Measurements from ENCODE around the gene PPARD.
A peak's percentile ranks its signal among the peaks of the same experiment; 100 is the strongest.

PPARD gene

DNA sequence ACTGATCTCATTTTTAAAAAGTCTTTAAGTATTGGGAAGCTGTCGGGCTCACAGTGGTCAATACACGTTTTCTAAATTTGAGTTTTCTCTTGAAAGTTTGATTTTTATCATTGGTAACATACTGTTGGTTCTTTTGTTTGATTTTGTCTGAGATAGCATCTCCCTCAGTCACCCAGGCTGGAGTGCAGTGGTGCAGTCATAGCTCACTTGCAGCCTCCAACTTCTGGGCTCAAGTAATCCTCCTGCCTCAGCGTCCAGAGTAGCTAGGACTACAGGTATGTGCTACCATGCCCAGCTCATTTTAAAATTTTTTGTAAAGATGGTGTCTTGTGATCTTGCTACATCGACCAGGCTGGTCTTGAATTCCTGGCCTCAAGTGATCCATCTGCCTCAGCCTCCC lies 9.1 kb downstream of the PPARD start:
- FAIRE-seq (no peak), DNase-seq (ENCODE audit: extremely low spot score, insufficient read length, low read depth) (no peak)

DNA sequence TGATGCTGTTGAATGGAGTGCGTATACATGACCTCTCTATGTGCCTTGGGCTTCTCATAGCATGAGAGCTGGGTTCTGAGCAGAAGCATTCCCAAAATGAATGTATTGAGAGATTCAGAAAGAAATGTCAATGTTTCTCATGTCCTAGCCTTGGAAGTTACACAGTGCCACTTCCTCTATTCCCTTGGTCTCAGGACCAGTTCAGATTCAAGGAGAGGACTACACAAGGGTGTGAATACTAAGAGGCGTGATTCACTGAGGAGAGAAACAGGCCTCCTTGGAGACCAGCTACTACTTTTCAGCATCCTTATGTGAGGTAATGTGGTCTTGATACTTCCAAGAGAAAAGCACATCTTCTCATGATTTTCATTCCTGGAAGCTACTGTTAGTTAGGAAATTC lies 10.4 kb downstream of the PPARD start:
- DNase-seq (ENCODE audit: extremely low spot score, insufficient read length, low read depth), result no peak
- no peak for FAIRE-seq

DNA sequence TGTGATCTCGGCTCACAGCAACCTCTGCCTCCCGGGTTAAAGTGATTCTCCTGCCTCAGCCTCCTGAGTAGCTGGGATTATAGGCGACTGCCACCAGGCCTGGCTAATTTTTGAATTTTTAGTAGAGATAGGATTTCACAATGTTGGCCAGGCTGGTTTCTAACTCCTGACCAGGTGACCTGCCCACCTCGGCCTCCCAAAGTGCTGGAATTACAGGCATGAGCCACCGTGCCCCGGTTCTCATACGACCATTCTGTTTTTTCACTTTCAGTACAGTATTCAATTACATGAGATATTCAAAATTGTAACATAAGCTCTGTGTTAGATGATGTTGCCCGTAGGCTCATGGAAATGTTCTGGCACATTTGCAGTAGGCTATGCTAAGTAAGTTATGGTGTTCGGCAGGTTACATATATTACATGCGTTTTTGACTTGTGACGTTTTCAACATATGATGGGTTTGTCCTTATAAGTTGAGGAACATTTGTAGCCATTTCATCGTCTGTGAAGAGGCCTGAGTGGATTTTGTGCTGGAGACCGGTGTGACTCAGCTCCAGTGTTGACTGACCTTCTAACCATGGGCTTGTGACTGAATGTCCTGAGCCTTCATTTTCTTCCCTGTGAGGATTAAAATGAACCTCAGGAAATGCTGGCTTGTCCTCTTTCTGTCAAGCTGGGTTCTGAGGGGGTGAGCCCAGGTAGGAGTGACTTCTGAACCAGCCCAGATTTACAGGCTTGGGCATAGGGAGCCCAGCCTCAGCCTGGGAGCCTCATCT lies 12.2 kb downstream of the PPARD start:
- no peak for FAIRE-seq
- no peak for DNase-seq (ENCODE audit: extremely low spot score, insufficient read length, low read depth)

DNA sequence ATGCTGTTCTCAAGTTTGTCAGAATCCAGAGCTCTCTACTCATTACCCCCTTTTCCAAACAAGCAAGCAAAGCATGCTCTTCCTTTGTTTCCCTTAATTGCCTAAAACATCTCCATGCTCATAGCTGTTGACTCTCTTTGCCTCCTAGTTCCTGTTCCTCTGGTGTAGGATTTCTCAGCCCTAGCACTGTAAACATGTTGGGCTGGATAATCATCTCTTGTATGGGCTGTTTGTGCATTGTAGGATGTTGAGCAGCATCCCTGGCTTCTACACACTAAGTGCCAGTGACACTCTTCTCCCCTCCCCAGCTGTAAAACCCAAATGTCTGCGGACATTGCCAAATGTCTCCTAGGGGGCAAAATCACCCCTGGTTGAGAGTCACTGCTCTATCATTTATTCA lies 14.0 kb downstream of the PPARD start:
- DNase-seq (ENCODE audit: extremely low spot score, insufficient read length, low read depth) (no peak), FAIRE-seq (no peak)

DNA sequence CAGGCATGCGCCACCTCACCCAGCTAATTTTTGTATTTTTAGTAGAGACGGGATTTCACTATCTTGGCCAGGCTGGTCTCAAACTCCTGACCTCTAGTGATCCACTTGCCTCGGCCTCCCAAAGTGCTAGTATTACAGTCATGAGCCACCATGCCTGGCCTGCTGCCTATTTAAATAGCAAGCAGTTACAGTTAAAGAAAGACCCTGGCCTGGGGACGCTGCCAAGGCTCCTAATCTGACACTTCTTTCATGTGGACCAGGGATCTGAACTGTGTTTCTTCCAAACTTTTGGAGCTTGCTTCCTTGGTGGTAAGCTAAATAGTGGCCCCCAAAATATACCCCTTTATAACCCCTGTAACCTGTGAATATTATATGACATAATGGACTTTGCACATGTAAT lies 15.3 kb downstream of the PPARD start:
- FAIRE-seq, result no peak
- no peak for DNase-seq (ENCODE audit: extremely low spot score, insufficient read length, low read depth)

DNA sequence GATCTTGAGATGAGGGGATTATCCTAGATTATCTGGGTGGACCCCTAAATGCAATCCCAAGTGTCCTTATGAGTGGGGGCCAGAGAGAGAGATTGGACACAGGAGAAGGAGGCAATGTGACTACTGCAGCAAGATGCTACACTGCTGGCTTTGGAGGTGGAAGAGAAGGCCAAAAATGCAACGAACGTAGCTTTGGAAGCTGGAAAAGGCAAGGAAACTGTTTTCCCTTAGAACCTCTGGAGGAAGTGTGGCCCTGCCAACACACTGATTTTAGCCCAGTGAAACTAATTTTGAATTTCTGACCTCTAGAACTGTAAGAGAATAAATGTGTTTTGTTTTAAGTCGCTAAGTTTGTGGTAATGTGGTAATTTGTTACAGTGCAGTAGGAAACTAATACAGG lies 15.7 kb downstream of the PPARD start:
- no peak for FAIRE-seq
- DNase-seq (ENCODE audit: extremely low spot score, insufficient read length, low read depth), result no peak

DNA sequence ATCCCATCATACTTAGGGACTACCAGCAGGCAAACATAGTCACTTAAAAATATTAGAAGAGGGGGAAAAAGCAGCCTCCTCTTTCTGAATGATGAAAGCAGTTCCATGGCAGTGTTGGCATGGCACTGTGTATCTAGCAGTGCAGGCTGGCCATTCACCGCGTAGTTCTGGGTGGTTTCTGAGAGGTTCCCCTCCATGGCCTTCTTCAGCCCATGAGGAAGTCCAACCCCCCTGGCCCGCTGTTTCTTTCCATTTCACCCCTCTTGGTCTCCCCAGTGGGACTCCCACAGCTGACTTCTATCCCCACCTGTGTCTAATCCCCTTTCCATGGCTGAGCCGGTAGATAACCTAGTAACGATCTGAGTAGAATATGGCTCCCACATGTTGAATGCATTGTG lies 17.0 kb downstream of the PPARD start:
- DNase-seq (ENCODE audit: extremely low spot score, insufficient read length, low read depth) (no peak), FAIRE-seq (no peak)

DNA sequence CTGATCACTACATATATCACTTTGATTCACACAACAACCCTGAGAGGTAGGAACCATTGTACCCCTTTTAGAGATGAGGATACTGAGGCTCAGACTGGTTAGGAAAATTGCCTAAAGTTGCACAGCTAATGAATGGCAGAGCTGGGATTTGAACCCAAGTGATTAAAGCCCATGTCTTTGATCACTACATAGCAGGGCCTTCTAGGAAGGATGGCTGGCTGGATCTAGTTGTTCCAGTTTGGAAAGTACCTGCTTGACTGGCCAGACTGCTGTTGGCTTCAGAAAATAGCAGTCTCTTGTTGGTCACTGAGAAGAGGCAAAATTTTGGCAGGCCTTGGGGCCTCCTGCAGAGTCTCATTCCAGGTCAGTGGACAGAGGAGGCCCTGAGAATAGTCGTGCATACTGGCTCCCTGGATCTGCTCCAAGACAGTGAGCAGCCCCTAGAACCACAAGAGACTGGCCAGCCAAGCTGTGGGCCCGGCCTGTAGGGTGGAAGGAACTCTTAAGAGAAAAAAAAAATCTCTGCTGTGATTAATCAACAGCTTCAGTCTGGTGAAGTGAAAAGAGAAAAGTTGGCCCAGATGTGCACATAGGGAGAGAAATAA lies 17.5 kb downstream of the PPARD start:
- FAIRE-seq (no peak), DNase-seq (ENCODE audit: extremely low spot score, insufficient read length, low read depth) (no peak)

DNA sequence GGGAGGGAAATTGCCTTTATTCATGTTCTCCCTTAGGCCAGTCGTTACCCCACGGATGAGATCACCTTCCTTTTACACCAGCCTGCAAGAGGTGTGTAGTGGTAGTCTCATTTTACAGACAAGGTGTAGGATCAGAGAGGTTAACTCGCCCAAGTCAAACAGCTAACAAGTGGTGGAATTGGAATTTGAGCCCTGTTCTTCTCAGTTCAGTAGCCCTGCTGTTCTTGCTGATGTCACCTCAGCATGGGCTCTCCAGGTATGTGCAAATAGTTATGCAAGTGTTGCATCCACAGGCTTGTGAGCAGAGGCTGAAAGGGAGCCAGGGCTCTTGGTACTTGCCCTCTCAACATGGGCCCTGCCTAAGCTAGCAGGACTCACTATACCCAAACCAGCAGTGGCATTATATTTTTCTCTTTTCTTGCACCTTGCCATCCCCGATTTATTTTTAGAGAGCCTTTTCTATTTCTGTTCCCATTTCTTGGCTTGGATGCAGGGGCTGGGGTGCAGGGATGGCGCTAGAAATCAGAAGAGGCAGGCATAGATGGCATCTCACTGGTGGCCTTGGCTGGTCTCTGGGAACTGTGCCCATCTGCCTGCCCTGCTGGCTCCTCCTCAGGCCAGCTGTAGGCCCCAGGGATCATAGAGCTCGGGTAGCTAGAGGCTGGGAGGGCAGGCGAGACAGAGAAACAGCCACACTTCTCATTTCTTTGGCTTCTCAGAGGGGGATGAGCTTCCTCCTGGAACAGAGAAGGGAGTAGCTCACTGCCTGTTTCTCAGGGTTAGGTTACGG lies 18.2 kb downstream of the PPARD start:
- DNase-seq (ENCODE audit: extremely low spot score, insufficient read length, low read depth) (no peak), FAIRE-seq (no peak)

DNA sequence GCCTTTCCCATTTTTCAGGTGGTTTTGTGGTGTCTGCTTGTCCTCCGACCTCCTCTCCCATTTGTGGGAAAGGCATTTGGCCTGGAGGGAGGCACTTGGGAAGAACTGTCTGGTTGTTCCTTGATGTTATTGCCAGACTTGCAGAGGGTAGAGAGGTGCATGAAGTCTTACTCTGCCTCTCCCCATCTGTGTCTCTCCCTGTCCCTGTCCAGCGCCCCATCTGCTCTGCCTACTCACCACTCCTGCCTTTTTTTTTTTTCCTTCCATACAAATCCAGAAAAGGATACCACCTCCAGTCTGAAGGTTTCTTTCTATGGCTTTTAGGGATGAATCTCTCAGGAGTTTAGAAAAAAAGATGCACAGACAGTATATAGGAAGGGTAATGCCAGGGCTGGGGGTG lies 19.8 kb downstream of the PPARD start:
- DNase-seq (ENCODE audit: extremely low spot score, insufficient read length, low read depth), result no peak
- FAIRE-seq, result no peak

DNA sequence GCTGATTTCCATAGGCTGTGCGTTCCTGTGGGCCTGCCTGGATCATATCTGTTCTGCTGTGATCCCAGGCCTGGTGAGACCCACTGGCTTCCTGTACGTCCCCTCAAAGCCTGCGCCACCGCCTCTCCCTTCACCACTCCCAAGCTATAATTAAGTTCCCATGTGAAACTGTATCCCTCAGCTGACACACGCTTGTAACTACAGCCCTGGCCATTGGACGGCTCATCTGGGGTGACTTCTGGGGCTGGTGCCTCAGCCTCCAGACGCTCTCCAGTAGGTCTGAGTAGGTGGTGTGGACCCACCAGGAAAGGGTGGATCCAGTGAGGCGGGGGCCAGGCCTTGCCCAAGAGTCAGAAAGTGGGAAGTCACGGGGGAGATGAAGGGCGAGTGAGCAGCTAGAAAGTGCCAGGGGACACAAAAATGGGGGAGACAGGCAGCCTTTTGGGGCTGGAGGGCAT lies 21.0 kb downstream of the PPARD start:
- FAIRE-seq (no peak), DNase-seq (ENCODE audit: extremely low spot score, insufficient read length, low read depth) (no peak)

DNA sequence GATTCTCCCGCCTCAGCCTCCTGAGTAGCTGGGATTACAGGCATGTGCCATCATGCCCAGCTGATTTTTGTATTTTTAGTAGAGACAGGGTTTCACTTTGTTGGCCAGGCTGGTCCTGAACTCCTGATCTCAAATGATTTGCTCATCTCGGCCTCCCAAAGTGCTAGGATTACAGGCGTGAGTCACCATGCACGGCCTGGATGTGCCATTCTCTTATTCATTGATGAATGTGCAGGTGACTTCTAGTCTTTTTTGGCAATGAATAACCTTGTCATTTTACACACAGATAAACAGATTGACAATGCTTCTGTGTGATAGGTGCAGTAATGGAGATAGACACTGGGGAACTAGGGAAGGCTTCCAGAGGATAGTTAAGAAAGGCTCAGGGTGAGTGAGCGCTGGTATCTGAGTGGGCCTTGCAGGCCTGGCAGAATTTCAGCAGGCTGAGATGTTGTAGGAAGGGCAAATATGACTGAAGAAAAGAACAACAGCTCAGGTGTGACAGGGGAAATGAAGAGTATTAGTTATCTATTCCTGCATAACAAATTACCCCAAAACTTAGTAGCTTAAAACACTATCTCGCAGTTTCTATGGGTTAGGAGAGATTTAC lies 23.3 kb downstream of the PPARD start:
- no peak for DNase-seq (ENCODE audit: extremely low spot score, insufficient read length, low read depth)
- no peak for FAIRE-seq

DNA sequence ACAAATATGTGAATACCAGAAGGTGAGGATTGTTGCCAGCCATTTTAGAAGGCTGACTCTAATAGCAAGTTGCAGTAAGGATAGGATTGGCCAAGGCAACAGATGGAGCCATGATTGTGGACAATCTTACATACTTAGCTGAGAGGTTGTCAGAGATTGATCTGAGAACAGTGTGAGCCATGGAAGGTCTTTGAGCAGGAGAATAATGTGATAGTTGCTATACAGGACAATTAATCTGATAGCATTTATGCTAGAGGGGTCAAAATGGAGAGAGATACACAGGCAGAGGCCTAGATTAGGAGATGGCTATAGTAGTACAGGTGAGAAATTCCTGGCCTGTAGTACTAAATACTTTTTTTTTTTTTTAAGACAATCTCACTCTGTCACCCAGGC lies 23.8 kb downstream of the PPARD start:
- FAIRE-seq (no peak), DNase-seq (ENCODE audit: extremely low spot score, insufficient read length, low read depth) (no peak)

DNA sequence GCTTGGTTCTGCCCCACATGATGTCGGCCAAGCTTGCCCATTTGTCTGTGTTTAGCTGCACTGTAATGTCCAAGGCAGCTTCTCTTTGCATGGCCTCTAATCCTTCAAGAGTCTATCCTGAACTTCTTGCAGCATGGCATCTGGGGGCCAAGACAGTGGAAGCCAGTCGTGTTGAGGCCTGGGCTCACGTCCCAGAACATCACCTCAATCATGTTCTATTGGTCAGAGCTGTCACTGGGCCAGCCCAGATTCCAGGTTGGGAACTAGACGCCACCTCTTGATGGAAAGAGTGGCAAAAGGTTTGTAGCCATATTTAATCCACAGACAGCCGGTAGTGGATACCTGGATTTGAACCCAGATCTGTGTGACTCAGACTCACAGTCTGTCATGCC lies 25.3 kb downstream of the PPARD start:
- DNase-seq (ENCODE audit: extremely low spot score, insufficient read length, low read depth), result no peak
- no peak for FAIRE-seq

DNA sequence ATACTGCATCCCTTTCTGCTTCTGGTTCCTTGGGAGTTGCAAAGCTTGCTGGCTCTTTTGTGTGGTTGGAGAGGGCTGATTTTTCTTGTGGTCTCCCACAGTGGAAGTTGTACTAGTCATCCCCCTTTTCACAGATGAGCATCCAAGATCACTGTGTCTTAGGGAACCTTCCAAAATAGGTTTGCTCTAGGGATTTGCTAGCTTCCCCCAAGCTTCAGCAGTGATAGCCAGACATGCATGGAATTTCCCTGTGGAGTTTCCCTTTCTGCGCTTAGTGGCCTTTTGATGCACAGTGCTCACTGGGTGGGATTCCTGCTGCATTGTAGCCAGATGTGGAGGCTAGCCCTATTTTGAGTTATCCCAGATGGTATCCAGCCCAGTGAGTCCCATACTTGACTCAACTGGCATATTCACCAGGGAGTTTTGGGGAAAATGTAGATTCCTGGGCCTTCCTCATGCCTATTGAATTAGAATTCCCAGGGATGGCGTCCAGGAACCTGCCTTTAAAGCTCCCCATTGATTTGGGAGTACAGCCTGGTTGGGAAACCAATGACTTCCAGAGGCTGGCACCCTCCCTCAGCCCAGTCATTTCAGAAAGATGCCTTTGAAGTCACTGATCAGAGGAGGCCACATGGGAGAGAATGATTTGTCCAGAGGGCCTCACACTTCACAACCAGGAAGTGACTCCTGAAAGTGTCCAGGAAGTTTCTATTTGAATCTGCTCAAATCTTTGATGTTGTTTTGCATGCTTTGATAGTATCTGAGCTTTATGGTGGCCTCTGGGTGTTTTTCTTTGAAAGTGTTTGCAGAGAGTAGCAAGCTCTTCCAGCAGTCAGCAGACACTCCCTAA lies 25.9 kb downstream of the PPARD start:
- FAIRE-seq (peak; percentile 62), DNase-seq (ENCODE audit: extremely low spot score, insufficient read length, low read depth) (no peak)

DNA sequence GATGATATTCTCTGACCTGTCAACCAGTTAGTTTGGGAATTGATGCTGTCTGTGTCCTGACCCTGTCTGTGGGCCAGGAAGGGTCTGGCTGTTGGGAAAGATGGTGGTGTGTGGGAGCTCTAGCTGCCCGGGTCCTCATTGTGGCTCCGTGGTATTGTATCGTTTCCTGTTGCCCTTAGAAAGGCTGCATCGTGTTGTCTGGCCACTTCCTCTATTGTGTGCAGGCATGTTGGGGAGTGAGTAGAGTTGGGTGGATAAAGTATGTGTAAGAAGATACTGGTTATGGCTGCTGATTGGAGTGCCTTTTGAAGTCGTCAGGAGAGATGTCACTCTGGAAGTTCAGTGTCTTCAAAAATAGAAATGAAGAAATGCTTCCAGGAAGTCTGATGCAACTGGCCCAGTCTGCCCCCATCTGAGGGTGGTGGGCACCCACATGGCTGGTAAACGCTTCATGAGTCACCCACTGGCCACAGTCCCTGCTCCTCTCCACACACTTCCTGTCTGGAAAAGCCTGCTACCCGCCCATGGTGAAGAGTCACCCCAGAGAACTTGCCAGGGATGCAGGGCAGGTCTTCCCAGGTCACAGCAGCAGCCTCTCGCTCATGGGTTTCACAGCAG lies 27.9 kb downstream of the PPARD start:
- DNase-seq (ENCODE audit: extremely low spot score, insufficient read length, low read depth), result no peak
- FAIRE-seq, result peak; percentile 70

DNA sequence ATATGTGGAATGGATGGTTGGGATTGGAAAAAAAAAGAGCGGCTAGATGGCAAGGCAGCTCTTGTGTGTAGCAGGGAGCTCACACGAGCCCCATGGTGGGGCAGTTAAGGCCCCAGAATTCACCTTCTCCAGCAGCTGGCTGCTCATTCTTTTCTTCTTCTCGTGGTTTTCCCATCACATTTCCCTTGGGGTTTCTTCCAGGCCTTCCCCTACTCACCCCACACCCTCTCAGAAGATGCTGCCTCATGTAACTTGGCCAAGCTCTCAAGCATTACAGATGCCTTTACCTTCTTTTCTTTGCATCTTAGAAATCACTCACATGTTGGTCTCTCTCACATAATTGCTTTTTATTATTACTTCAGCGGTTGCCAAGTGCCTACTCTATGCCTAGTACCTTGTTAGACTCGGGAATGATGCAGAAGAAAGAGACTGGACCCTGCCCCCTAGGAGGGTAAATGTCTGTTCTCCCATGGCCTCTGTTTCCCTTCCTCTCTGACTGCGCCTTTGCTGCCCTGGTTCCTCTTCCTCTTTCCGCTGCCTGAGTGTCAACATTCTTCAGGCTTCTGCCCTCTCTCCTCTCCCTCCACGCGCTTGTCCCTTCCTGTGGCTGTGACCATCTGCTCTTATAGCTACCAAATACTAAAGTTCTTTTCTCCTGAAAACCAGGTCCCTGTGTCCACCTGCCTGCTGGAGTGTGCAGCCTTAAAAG lies 28.6 kb downstream of the PPARD start:
- DNase-seq (ENCODE audit: extremely low spot score, insufficient read length, low read depth) (no peak), FAIRE-seq (peak; percentile 75)

DNA sequence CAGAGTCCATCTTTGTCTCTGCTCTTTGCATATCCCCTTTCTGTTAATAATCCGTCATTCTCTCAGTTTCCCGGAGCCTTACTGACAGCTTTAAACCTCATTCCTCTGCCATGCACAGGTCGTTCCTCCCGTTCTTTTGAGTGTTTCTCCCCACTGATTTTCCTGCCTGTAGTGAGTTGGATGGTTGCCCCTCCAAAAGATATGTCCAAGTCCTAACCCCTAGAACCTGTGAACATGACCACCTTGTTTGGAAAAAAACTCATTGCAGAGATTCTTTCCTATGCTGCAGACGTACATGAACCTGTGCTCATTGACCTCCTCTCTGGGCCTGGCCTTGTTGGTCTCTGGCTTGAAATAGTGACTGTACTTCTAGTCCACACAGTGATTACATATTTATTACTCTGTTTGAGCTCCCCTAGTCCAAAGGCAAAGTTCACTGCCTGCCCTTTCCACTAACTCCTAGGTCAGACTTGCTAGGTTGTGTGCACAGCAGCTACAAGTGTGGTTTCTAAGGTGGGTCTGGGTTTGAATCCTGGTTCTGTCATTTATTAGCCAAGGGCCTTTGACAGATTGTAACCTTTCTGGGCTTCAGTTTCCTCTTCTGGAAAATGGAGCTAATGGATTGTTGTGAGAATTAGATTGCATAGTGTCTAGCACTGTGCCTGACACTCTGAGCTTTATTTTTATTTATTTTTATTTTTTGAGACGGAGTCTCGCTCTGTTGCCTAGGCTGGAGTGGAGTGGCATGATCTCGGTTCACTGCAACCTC lies 29.3 kb downstream of the PPARD start:
- DNase-seq (ENCODE audit: extremely low spot score, insufficient read length, low read depth), result no peak
- FAIRE-seq, result no peak

Data from GM18507 (cell line).